Measurements from ENCODE around the gene XNDC1N. TPM values are rescaled to one million over a fixed set of nuclear protein-coding genes. Genes with fewer than 3 reads are reported as not detected.

The XNDC1N gene
- total RNA-seq, 4 donors from 2014 or later: 19.8 to 25.2 (median 24.1) TPM

- no peak for DNase-seq
- Histone ChIP-seq H3K27me3 (no peaks in the 10 kb centered on the region), H3K27ac (no peak overlapping the region), H3K9me3 (no peaks in the 10 kb centered on the region), H3K4me1 (no peaks in the 10 kb centered on the region), H3K36me3 (peaks cover 0 to 40% (median 0%) of the 10 kb centered on the region in 3 donors), H3K4me3 (no peak overlapping the region)
- no peak for TF ChIP-seq CTCF (IDR thresholded peaks at IDR 0.05)
These were observed 36.2 kb upstream of the XNDC1N start for GRCh38 chr11:71964641-71965040.

GRCh38 chr11:71963468-71963867 is 35.1 kb upstream of the XNDC1N start:
- no peak for TF ChIP-seq POLR2A (IDR thresholded peaks at IDR 0.05)
- TF ChIP-seq CTCF (IDR thresholded peaks at IDR 0.05): no peak
- DNase-seq: no peak
- H3K4me1 ChIP-seq: no peaks in the 10 kb centered on the region
- H3K4me3 ChIP-seq: no peak overlapping the region
- H3K27me3 ChIP-seq: no peaks in the 10 kb centered on the region
- H3K9me3 ChIP-seq: no peaks in the 10 kb centered on the region
- H3K36me3 ChIP-seq: peaks cover 0 to 30% (median 0%) of the 10 kb centered on the region in 3 donors
- no peak overlapping the region for H3K27ac ChIP-seq

- Histone ChIP-seq H3K4me3 (no peak overlapping the region), H3K36me3 (peaks cover 0 to 23% (median 0%) of the 10 kb centered on the region in 3 donors), H3K4me1 (no peaks in the 10 kb centered on the region), H3K27ac (peak overlapping the region in 1 of 4 donors; percentile 7), H3K27me3 (no peaks in the 10 kb centered on the region), H3K9me3 (no peaks in the 10 kb centered on the region)
- TF ChIP-seq CTCF (IDR thresholded peaks at IDR 0.05): no peak
- DNase-seq: no peak
These were observed 34.1 kb upstream of the XNDC1N start for GRCh38 chr11:71962428-71963038.

GRCh38 chr11:71955898-71956456 is 27.6 kb upstream of the XNDC1N start:
- Histone ChIP-seq H3K27ac (no peak overlapping the region), H3K4me1 (peaks cover 0 to 8% (median 0%) of the 10 kb centered on the region in 4 donors), H3K36me3 (peaks cover 0 to 10% (median 0%) of the 10 kb centered on the region in 3 donors), H3K4me3 (no peak overlapping the region), H3K27me3 (no peaks in the 10 kb centered on the region), H3K9me3 (no peaks in the 10 kb centered on the region)
- DNase-seq: no peak
- no peak for TF ChIP-seq POLR2A (IDR thresholded peaks at IDR 0.05)
- no peak for TF ChIP-seq CTCF (IDR thresholded peaks at IDR 0.05)

- no peak for DNase-seq
- no peaks in the 10 kb centered on the region for H3K36me3 ChIP-seq
- no peak overlapping the region for H3K27ac ChIP-seq
- no peaks in the 10 kb centered on the region for H3K27me3 ChIP-seq
- H3K4me3 ChIP-seq: no peak overlapping the region
- no peaks in the 10 kb centered on the region for H3K9me3 ChIP-seq
- H3K4me1 ChIP-seq: peaks cover 0 to 11% (median 0%) of the 10 kb centered on the region in 4 donors
- no peak for TF ChIP-seq CTCF (IDR thresholded peaks at IDR 0.05)
- no peak for TF ChIP-seq POLR2A (IDR thresholded peaks at IDR 0.05)
These were observed 23.4 kb upstream of the XNDC1N start for GRCh38 chr11:71951741-71952310.
